ENCODE measurements around the gene RGS3.
"Not testable (repeated sequence)": the region's sequence is repeated elsewhere in the genome, so short reads cannot be mapped to it uniquely, and the experiment has no call there.

The RGS3 gene

DNA sequence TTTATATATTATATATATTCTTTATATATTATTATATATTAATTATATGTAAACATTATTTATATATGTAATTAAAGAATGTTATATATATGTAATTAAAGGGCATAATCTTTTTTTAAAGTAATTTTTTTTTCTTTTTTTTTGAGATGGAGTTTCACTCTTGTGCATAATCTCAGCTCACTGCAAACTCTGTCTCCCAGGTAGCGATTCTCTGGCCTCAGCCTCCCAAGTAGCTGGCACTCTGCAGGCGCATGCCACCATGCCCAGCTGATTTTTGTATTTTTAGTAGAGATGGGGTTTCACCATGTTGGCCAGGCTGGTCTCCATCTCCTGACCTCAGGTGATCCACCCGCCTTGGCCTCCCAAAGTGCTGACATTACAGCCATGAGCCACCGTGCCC, 27.6 kb downstream of the RGS3 start:
- H3K18ac ChIP-seq (ENCODE audit: low read length); H3K4ac ChIP-seq (ENCODE audit: low read depth, low read length); H3K23ac ChIP-seq (ENCODE audit: low read length); H3K79me2 ChIP-seq (ENCODE audit: control insufficient read depth, insufficient read depth, low read length); H4K5ac ChIP-seq (ENCODE audit: low read length); H3K79me1 ChIP-seq (ENCODE audit: low read length); H4K8ac ChIP-seq (ENCODE audit: low read depth, low read length); H3K4me1 ChIP-seq (ENCODE audit: control insufficient read depth, low read depth, low read length); H3K4me2 ChIP-seq (ENCODE audit: low read length); H3K9ac ChIP-seq (ENCODE audit: low read length); H3K27me3 ChIP-seq (ENCODE audit: insufficient read depth, low read length, poor library complexity); DNase-seq; H3K56ac ChIP-seq (ENCODE audit: low read length); H2AK5ac ChIP-seq (ENCODE audit: low read length); H3K36me3 ChIP-seq (ENCODE audit: control insufficient read depth, insufficient read depth, low read length); H3K4me3 ChIP-seq (ENCODE audit: low read length); H2BK15ac ChIP-seq (replicated peaks; ENCODE audit: low read depth); H3K27ac ChIP-seq (ENCODE audit: low read depth, low read length); H2BK120ac ChIP-seq (ENCODE audit: low read depth, low read length); H2BK5ac ChIP-seq (ENCODE audit: low read length): not testable (repeated sequence)
- no CpG with 5 or more reads among the region's 4 CpGs for WGBS (ENCODE audit: extremely low coverage, insufficient coverage, low lambda C conversion rate)

GRCh38 chr9:113492343-113493202, 29.0 kb downstream of the RGS3 start:
- Histone ChIP-seq H3K27me3 (ENCODE audit: insufficient read depth, low read length, poor library complexity) (no peaks in the 10 kb centered on the region), H3K4me3 (ENCODE audit: low read length) (no peak overlapping the region), H3K4ac (ENCODE audit: low read depth, low read length) (no peak overlapping the region), H2BK5ac (ENCODE audit: low read length) (no peak overlapping the region), H3K4me2 (ENCODE audit: low read length) (no peak overlapping the region), H3K36me3 (ENCODE audit: control insufficient read depth, insufficient read depth, low read length) (no peaks in the 10 kb centered on the region), H2BK15ac (replicated peaks; ENCODE audit: low read depth) (no peak overlapping the region), H3K4me1 (ENCODE audit: control insufficient read depth, low read depth, low read length) (peaks cover 3% of the 10 kb centered on the region), H3K9ac (ENCODE audit: low read length) (no peak overlapping the region), H3K79me1 (ENCODE audit: low read length) (no peaks in the 10 kb centered on the region), H2BK120ac (ENCODE audit: low read depth, low read length) (no peak overlapping the region), H4K5ac (ENCODE audit: low read length) (no peak overlapping the region), H3K56ac (ENCODE audit: low read length) (no peak overlapping the region), H3K27ac (ENCODE audit: low read depth, low read length) (no peak overlapping the region), H4K8ac (ENCODE audit: low read depth, low read length) (no peak overlapping the region), H3K23ac (ENCODE audit: low read length) (no peak overlapping the region), H3K18ac (ENCODE audit: low read length) (no peak overlapping the region), H3K79me2 (ENCODE audit: control insufficient read depth, insufficient read depth, low read length) (no peaks in the 10 kb centered on the region), H2AK5ac (ENCODE audit: low read length) (no peak overlapping the region)
- WGBS (ENCODE audit: extremely low coverage, insufficient coverage, low lambda C conversion rate), result no CpG with 5 or more reads among the region's 11 CpGs
- DNase-seq, result no peak

GRCh38 chr9:113493203-113493520, 29.6 kb downstream of the RGS3 start:
- Histone ChIP-seq H3K79me1 (ENCODE audit: low read length) (no peaks in the 10 kb centered on the region), H3K27ac (ENCODE audit: low read depth, low read length) (no peak overlapping the region), H4K5ac (ENCODE audit: low read length) (no peak overlapping the region), H3K4me1 (ENCODE audit: control insufficient read depth, low read depth, low read length) (peaks cover 3% of the 10 kb centered on the region), H3K4ac (ENCODE audit: low read depth, low read length) (no peak overlapping the region), H2AK5ac (ENCODE audit: low read length) (no peak overlapping the region), H2BK5ac (ENCODE audit: low read length) (no peak overlapping the region), H3K36me3 (ENCODE audit: control insufficient read depth, insufficient read depth, low read length) (no peaks in the 10 kb centered on the region), H3K56ac (ENCODE audit: low read length) (no peak overlapping the region), H3K79me2 (ENCODE audit: control insufficient read depth, insufficient read depth, low read length) (no peaks in the 10 kb centered on the region), H3K4me2 (ENCODE audit: low read length) (no peak overlapping the region), H3K18ac (ENCODE audit: low read length) (no peak overlapping the region), H3K27me3 (ENCODE audit: insufficient read depth, low read length, poor library complexity) (no peaks in the 10 kb centered on the region), H3K4me3 (ENCODE audit: low read length) (no peak overlapping the region), H2BK120ac (ENCODE audit: low read depth, low read length) (no peak overlapping the region), H3K23ac (ENCODE audit: low read length) (no peak overlapping the region), H2BK15ac (replicated peaks; ENCODE audit: low read depth) (no peak overlapping the region), H3K9ac (ENCODE audit: low read length) (no peak overlapping the region), H4K8ac (ENCODE audit: low read depth, low read length) (no peak overlapping the region)
- DNase-seq, result no peak

DNA sequence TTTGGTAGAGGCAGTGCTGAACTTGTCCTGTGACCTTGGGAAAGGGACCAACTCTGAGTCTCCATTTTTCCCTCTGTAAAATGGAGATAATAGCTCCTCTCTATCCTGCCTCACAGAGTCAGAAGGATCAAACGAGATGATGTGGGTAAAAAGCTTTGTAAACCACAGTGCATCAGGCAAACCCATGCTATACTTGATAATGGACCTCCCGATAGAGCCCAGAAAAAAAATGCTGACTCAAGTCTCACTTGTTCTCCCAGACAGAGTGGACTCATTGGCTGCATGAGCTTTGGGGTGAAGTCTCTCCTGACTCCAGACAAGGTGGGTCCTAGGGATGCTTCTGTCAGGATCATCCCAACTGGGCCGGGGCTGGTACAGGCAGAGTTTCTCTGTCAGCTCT, 32.0 kb downstream of the RGS3 start:
- Histone ChIP-seq H3K4me1 (ENCODE audit: control insufficient read depth, low read depth, low read length) (peaks cover 3% of the 10 kb centered on the region), H2BK15ac (replicated peaks; ENCODE audit: low read depth) (no peak overlapping the region), H3K18ac (ENCODE audit: low read length) (no peak overlapping the region), H3K23ac (ENCODE audit: low read length) (no peak overlapping the region), H2BK120ac (ENCODE audit: low read depth, low read length) (no peak overlapping the region), H3K79me2 (ENCODE audit: control insufficient read depth, insufficient read depth, low read length) (no peaks in the 10 kb centered on the region), H4K8ac (ENCODE audit: low read depth, low read length) (no peak overlapping the region), H3K9ac (ENCODE audit: low read length) (no peak overlapping the region), H3K27ac (ENCODE audit: low read depth, low read length) (no peak overlapping the region), H3K56ac (ENCODE audit: low read length) (no peak overlapping the region), H2BK5ac (ENCODE audit: low read length) (no peak overlapping the region), H3K4me2 (ENCODE audit: low read length) (no peak overlapping the region), H3K79me1 (ENCODE audit: low read length) (no peaks in the 10 kb centered on the region), H4K5ac (ENCODE audit: low read length) (no peak overlapping the region), H3K4me3 (ENCODE audit: low read length) (no peak overlapping the region), H2AK5ac (ENCODE audit: low read length) (no peak overlapping the region), H3K4ac (ENCODE audit: low read depth, low read length) (no peak overlapping the region), H3K36me3 (ENCODE audit: control insufficient read depth, insufficient read depth, low read length) (no peaks in the 10 kb centered on the region), H3K27me3 (ENCODE audit: insufficient read depth, low read length, poor library complexity) (no peaks in the 10 kb centered on the region)
- WGBS (ENCODE audit: extremely low coverage, insufficient coverage, low lambda C conversion rate), result no CpG with 5 or more reads among the region's 3 CpGs
- DNase-seq, result no peak

DNA sequence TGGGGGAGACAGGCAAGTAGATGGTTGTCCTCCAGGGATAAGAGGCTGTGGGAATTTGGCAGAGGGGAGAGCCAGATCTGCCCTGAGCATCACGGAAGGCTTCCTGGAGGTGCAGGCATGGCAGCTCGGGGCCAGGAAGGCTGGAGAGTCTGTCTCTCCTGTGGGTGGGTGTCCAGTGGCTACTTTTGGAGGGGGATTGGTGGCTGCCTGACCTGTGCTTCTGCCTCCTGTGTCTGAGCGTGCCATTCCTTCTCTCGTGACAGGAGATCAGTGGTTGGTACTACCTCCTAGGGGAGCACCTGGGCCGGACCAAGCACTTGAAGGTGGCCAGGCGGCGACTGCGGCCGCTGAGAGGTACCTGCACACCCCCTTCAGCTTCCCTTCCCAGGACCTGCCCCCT, 33.5 kb downstream of the RGS3 start:
- Histone ChIP-seq H3K4ac (ENCODE audit: low read depth, low read length) (no peak overlapping the region), H3K4me1 (ENCODE audit: control insufficient read depth, low read depth, low read length) (peaks cover 7% of the 10 kb centered on the region), H3K27ac (ENCODE audit: low read depth, low read length) (no peak overlapping the region), H3K4me2 (ENCODE audit: low read length) (no peak overlapping the region), H2BK5ac (ENCODE audit: low read length) (no peak overlapping the region), H3K56ac (ENCODE audit: low read length) (no peak overlapping the region), H3K18ac (ENCODE audit: low read length) (no peak overlapping the region), H4K8ac (ENCODE audit: low read depth, low read length) (no peak overlapping the region), H2AK5ac (ENCODE audit: low read length) (no peak overlapping the region), H3K79me2 (ENCODE audit: control insufficient read depth, insufficient read depth, low read length) (no peaks in the 10 kb centered on the region), H2BK15ac (replicated peaks; ENCODE audit: low read depth) (no peak overlapping the region), H3K9ac (ENCODE audit: low read length) (no peak overlapping the region), H3K79me1 (ENCODE audit: low read length) (no peaks in the 10 kb centered on the region), H2BK120ac (ENCODE audit: low read depth, low read length) (no peak overlapping the region), H3K36me3 (ENCODE audit: control insufficient read depth, insufficient read depth, low read length) (no peaks in the 10 kb centered on the region), H3K23ac (ENCODE audit: low read length) (no peak overlapping the region), H4K5ac (ENCODE audit: low read length) (no peak overlapping the region), H3K4me3 (ENCODE audit: low read length) (no peak overlapping the region), H3K27me3 (ENCODE audit: insufficient read depth, low read length, poor library complexity) (no peaks in the 10 kb centered on the region)
- no peak for DNase-seq
- WGBS (ENCODE audit: extremely low coverage, insufficient coverage, low lambda C conversion rate), result no CpG with 5 or more reads among the region's 9 CpGs
